K562 (cell line): Measurements from ENCODE around the gene SLC39A7.

Experiments
- NRF1 ChIP-seq, 2 experiments: fragments of 450-650 bp; IDR thresholded peaks in 1 of 2; conservative IDR thresholded peaks in 1 of 2; 2 replicates each; pipeline ENCODE4 v1.6.1; 2014; ENCODE audit warnings: mild to moderate bottlenecking in 2 of 2
- POLR2AphosphoS5 ChIP-seq: IDR thresholded peaks from 2 replicates; pipeline ENCODE4 v1.6.1; 2011; ENCODE audit warnings: mild to moderate bottlenecking, low read depth, low read length, moderate library complexity; ENCODE audit not compliant: control insufficient read depth, insufficient read depth
- TEAD1 ChIP-seq, 2 experiments: fragments of 450-650 bp in 1 of 2; sonication (generic) in 1 of 2; formaldehyde crosslinking; IDR thresholded peaks; 2 replicates each; pipeline versions ENCODE4 v1.4.0 to v1.8.0; 2020 to 2022; ENCODE audit warnings: mild to moderate bottlenecking in 2 of 2, missing genetic modification reagents in 1 of 2
- ZNF707 ChIP-seq: fragments of 250-450 bp; sonication (Bioruptor Pico); conservative IDR thresholded peaks from 2 replicates; pipeline ENCODE4 v1.8.0; 2022; ENCODE audit warnings: inconsistent platforms, mild to moderate bottlenecking, moderate library complexity

GRCh38 chr6:33211666-33212422 is 11.2 kb downstream of the SLC39A7 start:
- no peak for TF ChIP-seq ZNF707 (CRISPR knock-in tag)
- no peak for TF ChIP-seq TEAD1 (CRISPR knock-in tag; IDR thresholded peaks at IDR 0.05)
- TF ChIP-seq POLR2AphosphoS5: no peak
- no peak for TF ChIP-seq NRF1 (conservative IDR thresholded peaks at IDR 0.05 in 1 of 2, IDR thresholded peaks at IDR 0.05 in 1 of 2)
